Neural cell (in vitro differentiated cells): Measurements from ENCODE around the gene KCNIP3. TPM values are rescaled to one million over a fixed set of nuclear protein-coding genes. Genes with fewer than 3 reads are reported as not detected.

Source experiments
- H2AFZ ChIP-seq: fragments of 200-600, 300-800 bp; sonication (generic), shearing (Covaris generic); 2 replicates; pipeline ENCODE4 v1.6.0; 2014; ENCODE audit warnings: low read depth, mild to moderate bottlenecking, antibody characterized with exemption, low read length, moderate library complexity
- H3F3A ChIP-seq: fragments of 200-600 bp; shearing (Covaris generic); 2 replicates; pipeline ENCODE4 v1.6.1; 2016; ENCODE audit warnings: mild to moderate bottlenecking, moderate library complexity, mixed read lengths, antibody characterized with exemption, low read length; ENCODE audit not compliant: insufficient read depth, poor library complexity, severe bottlenecking
- H3K27ac ChIP-seq: fragments of 200-600, 300-800 bp; sonication (generic), shearing (Covaris generic); 2 replicates; pipeline ENCODE4 v1.5.1; 2014; ENCODE audit warnings: mild to moderate bottlenecking, low read length, moderate library complexity
- H3K27me3 ChIP-seq: fragments of 300-800, 200-600 bp; sonication (generic), shearing (Covaris generic); 2 replicates; pipeline ENCODE4 v1.6.0; 2014; ENCODE audit warnings: mild to moderate bottlenecking, low read depth, low read length, moderate library complexity; ENCODE audit not compliant: insufficient read depth
- H3K36me3 ChIP-seq: fragments of 300-800, 200-600 bp; sonication (generic), shearing (Covaris generic); 2 replicates; pipeline ENCODE4 v1.5.1; 2014; ENCODE audit warnings: mild to moderate bottlenecking, antibody characterized with exemption, low read length, moderate library complexity; ENCODE audit not compliant: insufficient read depth
- H3K4me2 ChIP-seq: fragments of 300-800, 200-600 bp; sonication (generic), shearing (Covaris generic); 2 replicates; pipeline ENCODE4 v1.6.0; 2014; ENCODE audit warnings: mild to moderate bottlenecking, low read length
- H3K4me3 ChIP-seq: fragments of 300-800, 200-600 bp; sonication (generic), shearing (Covaris generic); 2 replicates; pipeline ENCODE4 v1.5.1; 2014; ENCODE audit warnings: mild to moderate bottlenecking, low read length, moderate library complexity
- H3K79me2 ChIP-seq: fragments of 200-600 bp; shearing (Covaris generic); replicated peaks from 2 replicates; pipeline ENCODE4 v1.6.0; 2014; ENCODE audit warnings: mild to moderate bottlenecking, low read length, moderate library complexity; ENCODE audit not compliant: insufficient read depth
- H3K9ac ChIP-seq: fragments of 300-800, 200-600 bp; sonication (generic), shearing (Covaris generic); 2 replicates; pipeline ENCODE4 v1.6.1; 2016; ENCODE audit warnings: mild to moderate bottlenecking, low read length, mixed read lengths
- H3K9me2 ChIP-seq: fragments of 200-600 bp; shearing (Covaris generic); 2 replicates; pipeline ENCODE4 v1.6.1; 2016; ENCODE audit warnings: mild to moderate bottlenecking, low read length, mixed read lengths; ENCODE audit not compliant: insufficient read depth
- H3K9me3 ChIP-seq: fragments of 200-600, 300-800 bp; sonication (generic), shearing (Covaris generic); 2 replicates; pipeline ENCODE4 v1.6.1; 2016; ENCODE audit warnings: mild to moderate bottlenecking, mixed run types, low read length, moderate library complexity, mixed read lengths
- H4K20me1 ChIP-seq: fragments of 200-600 bp; shearing (Covaris generic); 2 replicates; pipeline ENCODE4 v1.6.1; 2016; ENCODE audit warnings: mild to moderate bottlenecking, mixed run types; ENCODE audit not compliant: insufficient read depth
- CTCF ChIP-seq: fragments of 450-650 bp; IDR thresholded peaks from 2 replicates; pipeline ENCODE4 v1.5.1; 2014; ENCODE audit warnings: antibody characterized with exemption, mild to moderate bottlenecking, moderate library complexity; ENCODE audit not compliant: poor library complexity, severe bottlenecking
- EP300 ChIP-seq: fragments of 450-650 bp; conservative IDR thresholded peaks from 2 replicates; pipeline ENCODE4 v1.6.1; 2014; ENCODE audit warnings: antibody characterized with exemption, mild to moderate bottlenecking, moderate library complexity; ENCODE audit not compliant: poor library complexity, severe bottlenecking
- EZH2 ChIP-seq: fragments of 200-600, 300-800 bp; shearing (Covaris generic), sonication (generic); IDR thresholded peaks from 2 replicates; pipeline ENCODE4 v1.6.1; 2014; ENCODE audit warnings: antibody characterized with exemption, low read length, borderline replicate concordance, mild to moderate bottlenecking; ENCODE audit not compliant: insufficient read depth, poor library complexity, severe bottlenecking
- MXI1 ChIP-seq: fragments of 450-650 bp; conservative IDR thresholded peaks from 2 replicates; pipeline ENCODE4 v1.6.1; 2014; ENCODE audit warnings: antibody characterized with exemption, mild to moderate bottlenecking; ENCODE audit not compliant: poor library complexity, severe bottlenecking
- POLR2AphosphoS5 ChIP-seq: IDR thresholded peaks from 2 replicates; pipeline ENCODE4 v1.6.1; 2012
- RAD21 ChIP-seq: fragments of 450-650 bp; conservative IDR thresholded peaks from 2 replicates; pipeline ENCODE4 v1.6.1; 2014; ENCODE audit warnings: antibody characterized with exemption, mild to moderate bottlenecking, moderate library complexity
- SMC3 ChIP-seq: fragments of 450-650 bp; conservative IDR thresholded peaks from 2 replicates; pipeline ENCODE4 v1.6.1; 2014; ENCODE audit warnings: antibody characterized with exemption, mild to moderate bottlenecking, moderate library complexity; ENCODE audit not compliant: poor library complexity
- TAF1 ChIP-seq: IDR thresholded peaks from 2 replicates; pipeline ENCODE4 v1.6.1; 2012; ENCODE audit warnings: low read depth
- polyA plus RNA-seq: library from polyadenylated mRNA; depleted of rRNA; stranded (reverse); fragments of >200 nt; gene quantifications from 2 replicates; pipeline ENCODE4 v1.2.3, GENCODE V29; 2014
- TF ChIP-seq, protein P1 (sequence below): IDR thresholded peaks from 2 replicates; pipeline ENCODE4 v1.6.1; 2012; ENCODE audit warnings: borderline replicate concordance

The KCNIP3 gene
- polyA plus RNA-seq, 1 donor from 2014 or later: not detected

DNA sequence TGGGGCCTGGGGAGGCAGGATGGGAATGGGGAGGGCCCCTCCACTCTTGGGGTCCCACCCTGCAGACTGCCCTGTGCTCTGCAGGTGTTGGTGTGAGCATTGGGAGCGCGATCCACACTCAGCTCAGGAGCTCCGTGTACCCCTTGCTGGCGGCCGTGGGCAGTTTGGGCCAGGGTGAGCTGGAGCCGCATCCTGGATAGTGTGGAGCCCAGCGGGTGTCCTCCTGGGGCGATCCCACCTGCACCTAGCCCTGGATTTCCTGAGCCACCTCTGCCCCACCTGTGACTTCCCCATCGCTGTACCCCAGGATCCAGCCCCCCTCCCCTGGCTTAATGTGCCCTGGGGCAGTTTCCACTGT lies 20.3 kb upstream of the KCNIP3 start:
- H3K79me2 ChIP-seq: no peaks in the 10 kb centered on the region

GRCh38 chr2:95277246-95277906 lies 19.8 kb upstream of the KCNIP3 start:
- Histone ChIP-seq H3K9me3 (peaks cover 8% of the 10 kb centered on the region), H3K4me2 (no peak overlapping the region), H3K9ac (no peak overlapping the region), H3K9me2 (no peaks in the 10 kb centered on the region), H3K36me3 (no peaks in the 10 kb centered on the region), H2AFZ (no peak overlapping the region), H3K79me2 (no peaks in the 10 kb centered on the region), H3K27me3 (no peaks in the 10 kb centered on the region), H4K20me1 (no peaks in the 10 kb centered on the region), H3K4me3 (no peak overlapping the region), H3K27ac (no peak overlapping the region), H3F3A (no peaks in the 10 kb centered on the region)
- TF ChIP-seq POLR2AphosphoS5: no peak
- TF ChIP-seq TAF1: no peak
- TF ChIP-seq, protein P1, sequence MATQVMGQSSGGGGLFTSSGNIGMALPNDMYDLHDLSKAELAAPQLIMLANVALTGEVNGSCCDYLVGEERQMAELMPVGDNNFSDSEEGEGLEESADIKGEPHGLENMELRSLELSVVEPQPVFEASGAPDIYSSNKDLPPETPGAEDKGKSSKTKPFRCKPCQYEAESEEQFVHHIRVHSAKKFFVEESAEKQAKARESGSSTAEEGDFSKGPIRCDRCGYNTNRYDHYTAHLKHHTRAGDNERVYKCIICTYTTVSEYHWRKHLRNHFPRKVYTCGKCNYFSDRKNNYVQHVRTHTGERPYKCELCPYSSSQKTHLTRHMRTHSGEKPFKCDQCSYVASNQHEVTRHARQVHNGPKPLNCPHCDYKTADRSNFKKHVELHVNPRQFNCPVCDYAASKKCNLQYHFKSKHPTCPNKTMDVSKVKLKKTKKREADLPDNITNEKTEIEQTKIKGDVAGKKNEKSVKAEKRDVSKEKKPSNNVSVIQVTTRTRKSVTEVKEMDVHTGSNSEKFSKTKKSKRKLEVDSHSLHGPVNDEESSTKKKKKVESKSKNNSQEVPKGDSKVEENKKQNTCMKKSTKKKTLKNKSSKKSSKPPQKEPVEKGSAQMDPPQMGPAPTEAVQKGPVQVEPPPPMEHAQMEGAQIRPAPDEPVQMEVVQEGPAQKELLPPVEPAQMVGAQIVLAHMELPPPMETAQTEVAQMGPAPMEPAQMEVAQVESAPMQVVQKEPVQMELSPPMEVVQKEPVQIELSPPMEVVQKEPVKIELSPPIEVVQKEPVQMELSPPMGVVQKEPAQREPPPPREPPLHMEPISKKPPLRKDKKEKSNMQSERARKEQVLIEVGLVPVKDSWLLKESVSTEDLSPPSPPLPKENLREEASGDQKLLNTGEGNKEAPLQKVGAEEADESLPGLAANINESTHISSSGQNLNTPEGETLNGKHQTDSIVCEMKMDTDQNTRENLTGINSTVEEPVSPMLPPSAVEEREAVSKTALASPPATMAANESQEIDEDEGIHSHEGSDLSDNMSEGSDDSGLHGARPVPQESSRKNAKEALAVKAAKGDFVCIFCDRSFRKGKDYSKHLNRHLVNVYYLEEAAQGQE: no peak

More for the DNA sequence above, 20.3 kb upstream of the KCNIP3 start:
- Histone ChIP-seq H3K4me2 (no peak overlapping the region), H3K9ac (no peak overlapping the region), H4K20me1 (no peaks in the 10 kb centered on the region), H2AFZ (no peak overlapping the region), H3K36me3 (no peaks in the 10 kb centered on the region), H3K9me2 (no peaks in the 10 kb centered on the region), H3K27ac (no peak overlapping the region), H3K4me3 (no peak overlapping the region), H3F3A (no peaks in the 10 kb centered on the region), H3K27me3 (no peaks in the 10 kb centered on the region), H3K9me3 (peaks cover 6% of the 10 kb centered on the region)
- TF ChIP-seq CTCF (no peak), EZH2 (no peak), RAD21 (no peak), TAF1 (no peak), POLR2AphosphoS5 (no peak), MXI1 (no peak), SMC3 (no peak), EP300 (no peak)
- TF ChIP-seq, protein P1: no peak
